Fibroblast of mammary gland (primary cell): ENCODE results near the gene SMG1.
A peak's percentile ranks its signal among the peaks of the same experiment; 100 is the strongest.

Experiments used
- DNase-seq: peaks from one replicate; pipeline ENCODE4 v3.0.0-alpha.2; 2010; ENCODE audit warnings: low read depth
- H3K4me3 ChIP-seq: 2 replicates; pipeline ENCODE4 v1.5.1; 2011; ENCODE audit warnings: low read depth, mild to moderate bottlenecking, low read length, moderate library complexity; ENCODE audit not compliant: control insufficient read depth
- CTCF ChIP-seq: conservative IDR thresholded peaks from 2 replicates; pipeline ENCODE4 v1.5.1; 2011; ENCODE audit warnings: low read depth, low read length, inconsistent platforms; ENCODE audit not compliant: control insufficient read depth, insufficient read depth

SMG1 gene

GRCh38 chr16:18804540-18804939 is 121.7 kb downstream of the SMG1 start:
- H3K4me3 ChIP-seq: no peak overlapping the region
- no peak for TF ChIP-seq CTCF
- no peak for DNase-seq

GRCh38 chr16:18803569-18804462 is 122.4 kb downstream of the SMG1 start:
- TF ChIP-seq CTCF: no peak
- DNase-seq: peak; percentile 61
- no peak overlapping the region for H3K4me3 ChIP-seq

- no peak overlapping the region for H3K4me3 ChIP-seq
- no peak for DNase-seq
- no peak for TF ChIP-seq CTCF
These were observed 123.4 kb downstream of the SMG1 start for GRCh38 chr16:18802767-18803343.

- peak within 1 kb of the TSS; percentile 92 for H3K4me3 ChIP-seq
- peak; percentile 61 for TF ChIP-seq CTCF
- peak; percentile 99 for DNase-seq
These were observed 124.8 kb downstream of the SMG1 start, which contains the start of gene ARL6IP1 for GRCh38 chr16:18801145-18801972. Gene ARL6IP1, minus strand, starts transcription at chr16:18801549. Its CDS starts 83 bp downstream, at chr16:18801466.

- DNase-seq: peak; percentile 24
- TF ChIP-seq CTCF: no peak
These were observed 125.4 kb downstream of the SMG1 start for GRCh38 chr16:18800775-18801144.

GRCh38 chr16:18800293-18800692 is 125.9 kb downstream of the SMG1 start:
- DNase-seq: no peak
- no peak for TF ChIP-seq CTCF
- H3K4me3 ChIP-seq: peak overlapping the region; percentile 92

More at GRCh38 chr16:18800775-18801144, 125.4 kb downstream of the SMG1 start:
- H3K4me3 ChIP-seq: peak overlapping the region; percentile 92
